SHP77 (cell line): Measurements from ENCODE around the gene ARHGAP22.

Experiments used
- DNase-seq, 2 experiments: peaks; one replicate each; lab custom pipeline; 2025; lab: John Stamatoyannopoulos, UW

ARHGAP22 gene

DNA sequence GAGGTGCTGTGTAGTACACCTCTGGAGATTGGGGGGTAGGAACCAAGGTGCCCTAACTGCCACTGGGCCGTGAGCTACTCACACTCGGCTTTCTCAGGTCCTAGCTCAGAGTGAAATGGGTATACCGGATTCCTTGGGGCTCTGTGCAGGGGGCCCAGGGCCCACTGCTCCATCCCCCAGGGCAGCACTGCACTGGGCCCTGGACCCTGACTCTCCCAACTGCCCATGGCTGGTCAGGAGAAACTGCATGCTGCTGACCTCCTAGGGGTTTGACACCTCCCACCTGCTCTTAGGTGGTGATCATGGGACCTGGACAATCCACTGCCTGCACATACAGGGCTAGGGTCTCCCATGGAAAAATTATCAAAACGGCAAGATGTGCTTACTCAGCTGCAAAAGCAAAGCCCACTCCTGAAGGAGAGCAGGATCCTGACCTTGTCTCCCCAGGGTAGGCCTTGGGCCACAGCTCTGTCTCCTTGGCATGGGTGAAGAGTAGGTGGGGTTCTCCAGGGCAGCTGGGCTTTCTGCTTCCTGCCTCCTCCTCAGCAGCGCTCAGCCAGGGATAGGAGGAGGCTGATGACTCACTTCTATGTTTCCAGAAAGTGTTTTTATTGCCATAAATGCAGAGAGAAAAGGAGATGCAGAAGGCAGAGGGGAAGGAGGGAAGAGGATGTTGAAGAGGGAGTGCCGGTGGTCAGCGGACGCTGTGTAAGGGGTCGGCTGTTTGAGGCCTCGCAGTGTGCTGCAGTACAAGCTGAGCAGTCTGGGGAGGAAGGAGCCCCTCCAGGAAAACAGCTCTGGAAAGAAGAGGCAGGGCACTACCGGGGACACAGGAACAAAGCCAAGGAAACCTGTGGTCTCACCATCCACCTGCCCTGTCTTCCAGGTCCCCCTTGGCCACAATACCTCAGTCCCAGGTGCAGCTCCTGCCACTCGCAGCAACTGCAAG lies 107.8 kb downstream of the ARHGAP22 start:
- no peak for DNase-seq

DNA sequence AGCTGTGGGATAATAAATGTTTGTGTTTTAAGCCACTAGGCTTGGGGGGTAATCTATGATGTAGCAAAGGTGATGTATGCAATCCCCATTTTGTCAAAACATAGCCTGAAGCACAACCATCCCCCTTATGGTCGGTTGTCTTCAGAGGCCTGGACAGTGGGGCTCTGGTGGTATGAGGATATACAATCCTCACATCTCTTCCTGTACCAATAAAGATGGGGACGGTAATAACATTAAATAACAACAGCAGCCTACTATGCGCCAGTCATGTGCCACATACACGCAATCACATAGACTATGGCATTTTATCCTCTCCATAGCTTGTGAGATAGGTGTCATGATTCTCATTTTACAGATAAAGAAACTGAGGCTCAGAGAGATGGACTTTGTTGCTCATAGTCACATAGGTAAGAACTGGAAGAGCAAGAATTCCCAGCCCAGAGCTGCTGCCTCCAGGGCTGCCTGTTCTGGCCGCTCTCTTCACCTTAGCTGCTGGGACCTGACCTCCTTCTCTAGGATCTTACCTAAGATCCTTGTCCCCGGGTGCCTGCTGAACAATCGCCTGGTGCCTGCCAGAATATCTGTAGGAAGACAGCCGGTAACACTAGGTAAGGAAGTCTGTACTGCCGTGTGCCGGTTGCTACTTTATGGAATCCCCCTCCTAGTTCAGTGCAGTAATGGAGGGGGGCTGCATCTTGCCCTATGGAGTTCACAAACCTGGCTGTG lies 108.6 kb downstream of the ARHGAP22 start:
- DNase-seq, result no peak

DNA sequence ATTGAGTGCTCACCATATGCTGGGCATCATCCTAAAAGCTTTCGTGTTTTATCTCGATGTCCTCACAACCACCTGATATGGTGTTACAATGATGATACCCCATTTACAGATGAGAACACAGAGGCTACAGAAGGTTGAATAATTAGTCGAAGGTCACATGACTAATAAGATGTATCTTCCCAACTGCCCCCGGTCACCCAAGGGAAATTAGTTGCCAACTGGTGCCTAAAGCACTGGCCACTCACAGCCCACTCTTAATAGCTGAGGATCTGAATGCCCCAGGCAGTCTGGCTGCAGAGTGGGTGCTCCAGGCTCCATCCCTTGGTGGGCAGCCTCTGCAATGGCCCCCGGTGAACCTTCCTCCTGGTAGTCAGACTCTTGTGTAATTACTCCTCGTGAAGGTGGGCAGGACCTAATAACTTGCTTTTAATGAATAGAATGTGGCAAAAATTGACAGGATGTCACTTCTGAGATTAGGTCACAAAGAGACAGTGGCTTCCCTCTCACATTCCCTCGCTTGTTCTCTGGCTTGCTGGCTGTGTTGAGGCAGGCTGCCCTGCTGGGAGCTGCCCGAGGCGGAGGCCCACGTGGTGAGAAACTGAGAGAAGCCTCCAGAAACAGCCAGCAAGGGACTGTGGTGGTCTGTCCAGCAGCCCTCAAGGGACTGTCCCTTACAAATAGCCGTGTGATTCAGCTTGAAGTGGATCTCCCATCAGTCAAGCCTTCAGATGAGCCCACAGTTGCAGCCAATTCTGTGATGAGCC lies 109.4 kb downstream of the ARHGAP22 start:
- no peak for DNase-seq

DNA sequence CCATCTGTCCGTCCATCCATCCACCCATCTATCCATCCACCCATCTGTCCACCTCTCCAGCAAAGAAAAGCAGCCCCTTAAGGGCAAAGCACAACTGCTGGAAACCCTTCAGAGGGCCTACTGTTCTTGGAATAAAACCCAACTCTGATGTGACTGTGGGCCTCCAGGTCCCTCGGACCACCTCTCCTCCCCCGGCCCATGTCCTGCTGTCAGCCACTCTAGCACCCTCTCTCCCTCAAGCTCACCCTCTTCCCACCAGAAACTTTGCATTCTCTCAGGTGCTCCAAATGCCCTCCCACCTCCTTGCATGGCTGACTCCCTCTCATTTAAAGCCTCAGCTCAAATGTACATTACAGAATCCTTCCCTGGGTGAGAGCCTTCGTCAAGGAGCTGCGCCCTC lies 110.3 kb downstream of the ARHGAP22 start:
- DNase-seq, result no peak

DNA sequence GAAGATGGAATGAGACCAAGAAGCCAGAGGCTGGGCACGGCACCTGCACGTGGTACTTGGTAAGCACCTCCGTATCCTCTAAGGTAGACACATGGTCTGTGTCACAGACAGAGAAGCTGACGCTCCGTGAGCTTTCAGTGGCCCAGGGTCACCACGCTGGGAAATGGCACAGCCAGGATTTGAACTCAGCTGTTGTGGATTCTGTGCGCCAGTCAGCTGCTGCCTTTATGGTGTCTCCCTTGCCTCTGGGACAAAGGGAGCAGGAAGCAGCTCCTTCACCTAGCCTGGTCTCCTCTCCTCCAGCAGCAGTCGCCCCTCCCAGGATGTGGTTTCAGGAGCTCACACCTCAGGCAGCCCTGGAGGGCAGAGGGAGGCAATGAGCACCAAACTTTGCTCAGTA lies 110.8 kb downstream of the ARHGAP22 start:
- no peak for DNase-seq

DNA sequence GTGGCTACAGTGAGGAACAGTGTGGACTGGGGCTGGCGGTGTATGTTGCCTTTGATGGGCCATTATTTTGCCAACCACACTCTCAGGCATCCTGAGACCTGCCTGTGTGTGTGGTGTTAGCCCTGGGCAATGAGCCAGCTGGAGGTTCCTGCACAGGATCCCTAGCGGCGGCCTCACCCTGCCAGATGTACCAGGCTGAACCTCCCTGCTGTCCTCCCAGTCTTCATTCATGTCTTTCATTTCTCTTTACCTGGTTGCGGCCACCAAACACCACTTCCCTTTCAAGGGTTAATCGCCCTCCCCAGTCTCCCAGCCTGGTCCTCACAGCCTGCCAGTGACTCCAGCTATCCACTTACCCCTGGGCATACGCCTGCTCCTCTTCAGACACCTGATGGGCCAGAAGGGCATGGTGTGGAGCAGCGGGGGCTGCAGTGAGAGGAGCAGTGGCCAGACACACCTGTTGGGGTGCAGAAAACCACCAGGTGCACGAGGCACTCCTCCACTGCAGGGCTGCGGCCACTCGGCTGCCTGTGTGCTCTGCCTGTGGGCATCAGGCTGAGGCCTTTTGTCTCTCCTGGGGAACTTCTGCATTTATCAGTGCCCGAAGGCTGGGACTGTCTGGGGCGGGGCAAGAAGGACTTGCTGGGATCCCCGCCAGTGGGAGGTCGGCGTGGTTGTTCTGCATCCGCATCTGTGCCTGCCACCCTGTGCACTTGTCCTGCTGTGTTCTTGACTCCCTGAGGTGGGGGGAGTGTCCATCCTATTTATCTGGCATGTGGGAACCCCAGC lies 111.6 kb downstream of the ARHGAP22 start:
- peak in 1 of 2 experiments; percentile 2 for DNase-seq

DNA sequence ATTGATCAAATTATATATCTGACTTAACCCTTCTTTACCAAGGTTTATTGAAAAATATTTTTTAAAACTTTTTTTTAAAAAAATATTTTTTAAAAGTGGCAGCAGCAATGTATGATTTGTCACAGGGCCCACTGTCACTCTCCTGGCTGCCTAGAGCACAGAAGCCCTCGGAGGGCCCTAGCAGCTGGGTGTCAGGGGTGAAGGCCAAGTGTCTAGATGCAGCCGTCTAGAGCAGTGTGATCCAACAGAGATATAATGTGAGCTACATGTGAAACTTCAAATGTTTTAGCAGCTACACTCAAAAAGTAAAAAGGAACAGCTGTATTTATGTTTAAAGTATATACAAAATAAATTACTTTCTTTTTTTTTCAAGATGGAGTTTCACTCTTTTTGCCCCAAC lies 112.7 kb downstream of the ARHGAP22 start:
- no peak for DNase-seq

DNA sequence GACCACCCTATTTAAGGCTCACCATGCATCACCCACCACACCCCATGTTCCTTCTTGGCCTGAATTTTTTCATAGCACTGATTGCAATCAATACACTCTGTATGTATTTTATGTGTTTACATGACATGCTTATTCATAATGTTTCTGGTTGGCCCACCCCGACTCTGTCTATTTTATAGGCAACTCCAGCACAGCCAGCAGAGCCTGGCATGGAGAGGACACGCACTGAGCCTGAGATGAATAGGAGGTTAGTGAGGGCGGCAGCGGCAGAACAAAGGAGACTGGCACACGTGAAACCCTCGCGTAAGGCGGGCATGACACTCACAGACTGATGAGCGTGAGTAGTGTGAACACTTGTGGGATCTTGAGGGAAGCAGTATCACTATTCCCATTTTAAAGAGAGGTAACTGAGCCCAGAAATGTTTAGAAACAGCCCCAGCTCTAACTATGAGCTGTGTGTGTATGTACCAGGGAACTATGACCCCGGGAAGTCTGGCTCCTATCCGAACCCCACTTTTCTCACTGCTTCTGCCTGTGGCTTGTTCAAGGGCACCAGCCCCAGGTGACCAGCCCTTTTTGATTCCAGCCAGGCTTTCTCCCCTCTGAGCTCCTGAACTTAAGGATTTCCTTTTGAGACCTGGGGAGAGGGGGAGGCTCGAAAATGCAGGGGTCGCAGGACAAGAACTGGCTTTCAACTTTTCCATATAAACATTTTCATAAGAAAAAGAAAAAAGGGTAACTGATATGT lies 113.3 kb downstream of the ARHGAP22 start:
- no peak for DNase-seq

DNA sequence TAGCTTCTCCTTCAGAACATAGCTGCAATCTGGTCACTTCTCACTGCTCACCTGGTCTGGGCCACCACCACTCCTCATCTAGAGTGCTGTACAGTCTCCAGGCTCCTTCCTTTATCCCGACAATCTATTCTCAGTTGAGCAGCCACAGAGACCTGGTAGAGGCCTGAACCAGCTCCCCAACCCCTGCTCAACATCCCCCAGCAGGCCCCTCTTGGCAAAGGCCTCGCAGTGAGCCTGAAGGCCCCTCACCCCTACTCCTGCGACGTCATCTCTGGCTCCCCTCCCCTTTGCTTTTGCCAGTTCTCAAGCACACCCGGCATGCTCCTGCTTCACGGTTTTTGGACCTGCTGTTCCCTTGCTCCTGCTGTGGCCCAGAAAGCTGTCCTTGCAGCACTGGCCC lies 113.9 kb downstream of the ARHGAP22 start:
- no peak for DNase-seq

DNA sequence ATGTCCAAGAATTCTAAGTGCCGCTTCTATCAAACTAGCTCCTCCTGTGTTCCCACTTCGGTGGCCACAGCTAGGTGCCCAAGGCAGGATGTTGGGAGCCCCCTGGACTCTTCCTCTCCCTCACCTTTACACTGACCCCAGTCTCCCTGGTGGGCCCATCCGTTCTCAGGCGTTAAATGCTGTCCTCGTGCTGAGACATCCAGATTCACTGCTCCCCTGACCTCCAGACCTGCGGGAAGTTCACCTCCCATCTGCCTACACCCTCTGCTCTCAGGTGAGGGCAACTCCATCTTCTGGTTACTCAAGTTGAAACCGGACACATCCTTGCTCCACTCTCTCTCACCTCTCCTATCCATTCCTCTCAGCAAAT lies 114.3 kb downstream of the ARHGAP22 start:
- no peak for DNase-seq

DNA sequence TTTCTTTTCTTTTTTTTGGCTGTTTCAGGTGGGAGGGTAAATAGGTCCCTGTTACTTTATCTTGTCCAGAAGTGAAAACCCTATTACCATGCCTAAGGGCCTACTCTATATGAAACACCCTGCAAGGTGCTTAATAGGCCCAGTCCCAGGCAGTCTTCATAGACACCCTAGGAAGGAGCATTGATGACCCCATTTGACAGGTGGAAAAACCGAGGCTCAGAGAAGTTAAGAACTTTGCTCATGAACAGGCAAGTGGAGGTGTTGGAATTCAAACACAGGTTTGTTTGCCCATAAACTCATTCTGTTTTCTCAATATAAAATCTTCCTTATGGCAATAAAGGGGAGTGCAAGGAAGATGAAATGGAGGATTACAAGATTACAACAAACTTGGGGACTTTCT lies 115.8 kb downstream of the ARHGAP22 start:
- DNase-seq, result no peak

DNA sequence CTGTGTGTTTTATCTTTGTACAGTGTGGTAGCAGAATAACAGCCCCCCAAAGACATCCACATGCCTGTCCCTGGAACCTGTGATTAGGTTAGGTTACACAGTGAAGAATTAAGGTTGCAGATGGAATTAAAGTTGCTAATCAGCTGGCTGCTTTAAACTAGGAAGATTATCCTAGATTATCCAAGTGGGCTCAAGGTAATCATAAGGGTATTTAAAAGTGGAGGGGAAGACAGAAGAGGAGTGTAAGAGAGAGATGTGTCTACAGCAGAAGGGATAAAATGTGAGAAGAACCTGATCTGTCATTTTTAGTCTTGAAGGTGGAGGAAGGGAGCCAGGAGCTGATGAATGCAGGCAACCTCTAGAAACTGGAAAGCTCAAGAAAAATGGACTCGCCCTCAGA lies 117.6 kb downstream of the ARHGAP22 start:
- DNase-seq, result no peak

DNA sequence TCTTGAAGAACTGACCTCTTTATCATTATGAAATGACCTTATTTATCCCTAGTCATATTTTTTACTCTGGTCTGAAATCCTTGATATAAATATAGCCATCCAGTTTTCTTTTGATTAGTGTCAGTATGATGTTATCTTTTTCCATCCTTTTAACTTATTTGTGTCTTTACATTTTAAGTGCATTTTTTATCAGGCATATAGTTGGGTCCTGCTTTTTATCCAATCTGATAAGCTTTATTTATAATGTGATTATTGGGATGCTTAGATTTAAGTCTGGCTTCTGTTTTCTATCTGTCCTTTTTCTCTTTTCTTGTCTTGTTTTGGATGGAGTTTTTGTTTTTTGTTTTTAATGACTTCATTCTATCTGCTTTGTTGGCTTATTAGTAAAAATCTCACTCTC lies 119.2 kb downstream of the ARHGAP22 start:
- DNase-seq, result no peak

DNA sequence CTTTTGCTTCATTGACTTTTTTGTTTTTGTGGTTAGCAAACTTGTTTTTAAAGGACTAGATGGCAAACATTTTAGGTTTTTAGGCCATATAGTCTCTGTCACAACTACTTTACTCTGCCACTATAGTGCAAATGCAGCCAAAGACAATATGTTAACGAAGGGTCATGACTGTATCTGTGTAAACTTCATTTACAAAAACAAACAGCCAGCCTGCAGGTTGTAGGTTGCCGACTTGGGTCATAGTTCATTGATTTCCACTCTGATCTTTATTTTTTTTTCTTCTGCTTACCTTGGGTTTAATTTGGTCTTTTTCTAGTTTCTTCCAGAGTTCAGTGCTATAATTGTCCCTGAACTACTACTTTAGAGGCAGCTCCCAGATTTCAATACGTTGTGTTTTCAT lies 120.0 kb downstream of the ARHGAP22 start:
- DNase-seq, result no peak

DNA sequence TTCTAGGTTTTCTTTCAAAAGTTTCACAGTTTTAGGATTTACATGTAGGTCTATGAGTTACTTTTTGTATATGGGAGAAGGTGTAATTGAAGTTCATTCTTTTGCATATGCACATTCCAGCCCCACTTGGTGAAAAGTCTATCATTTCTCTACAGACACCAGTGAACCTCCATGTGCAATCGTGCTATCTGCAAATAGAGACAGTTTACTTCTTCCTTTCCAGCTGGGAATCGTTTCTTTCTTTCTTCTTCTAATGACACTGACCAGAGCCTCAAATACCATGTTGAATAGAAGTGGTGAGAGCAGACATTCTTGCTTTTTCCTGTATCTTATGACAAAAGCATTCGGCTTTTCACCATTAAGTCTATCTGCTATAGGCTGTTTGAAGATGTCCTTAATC lies 122.7 kb downstream of the ARHGAP22 start:
- DNase-seq, result no peak

DNA sequence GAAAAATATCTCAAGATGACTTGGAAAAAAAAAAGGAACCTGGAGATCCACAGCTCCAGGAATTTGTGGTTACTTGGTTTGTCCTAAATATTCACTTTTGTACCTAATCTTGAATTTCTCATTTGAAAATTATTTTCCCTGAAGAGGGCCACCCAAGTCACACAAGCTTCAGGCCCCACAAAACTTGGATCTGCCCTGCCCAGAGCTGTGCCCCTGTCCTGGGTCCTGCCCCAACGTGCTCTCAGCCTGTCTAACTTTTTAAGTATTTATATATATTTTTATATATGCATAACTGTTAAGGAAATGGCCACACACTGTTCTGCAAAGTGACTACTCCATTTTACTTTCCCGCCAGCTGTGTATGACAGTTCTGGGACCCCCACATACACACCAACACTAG lies 123.5 kb downstream of the ARHGAP22 start:
- DNase-seq, result no peak

DNA sequence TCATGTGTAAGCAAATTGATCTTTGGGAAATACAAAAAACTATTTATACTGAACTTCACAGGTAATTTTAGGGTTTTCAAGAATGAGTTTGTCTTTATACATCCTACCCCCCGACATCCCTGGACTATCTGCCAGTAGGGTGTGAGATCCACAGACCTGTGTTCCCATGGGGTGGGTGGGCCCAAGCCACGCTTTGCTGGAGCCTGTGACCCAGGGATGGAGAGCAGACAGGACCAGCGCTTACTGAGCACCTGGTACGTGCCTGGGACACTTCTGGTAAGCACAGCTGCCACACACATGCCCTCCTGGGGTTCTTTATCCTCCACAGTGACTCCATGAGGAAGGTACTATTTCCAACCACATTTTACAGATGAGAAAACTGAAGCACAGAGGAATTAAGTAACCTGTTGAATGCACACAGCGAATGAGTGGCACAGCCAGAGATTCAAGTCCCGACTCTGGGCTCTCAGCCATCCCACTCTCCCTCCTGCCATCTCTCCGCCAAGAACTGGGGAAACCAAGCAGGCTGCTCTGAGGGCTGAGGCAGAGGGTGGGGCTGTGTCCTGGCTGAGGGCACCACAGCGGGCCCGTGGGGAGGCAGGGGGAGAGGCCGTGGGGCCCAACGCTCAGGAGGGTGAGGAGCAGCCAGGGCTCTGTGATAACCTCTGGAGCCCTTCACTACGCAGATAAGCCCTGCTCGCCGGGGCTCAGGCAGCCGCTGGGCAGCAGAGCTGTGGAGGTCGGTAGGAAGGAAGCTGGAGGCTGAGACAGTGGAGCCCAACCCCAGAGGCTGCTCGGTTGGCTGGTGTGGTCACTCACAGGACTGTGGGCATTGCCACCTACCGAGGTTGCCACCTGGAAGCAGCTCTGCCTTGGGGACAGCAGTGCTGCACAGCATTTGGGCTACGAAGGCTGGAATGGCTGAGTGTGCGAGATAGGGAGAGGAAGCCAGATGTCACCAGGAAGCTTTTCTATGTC lies 124.2 kb downstream of the ARHGAP22 start:
- no peak for DNase-seq

DNA sequence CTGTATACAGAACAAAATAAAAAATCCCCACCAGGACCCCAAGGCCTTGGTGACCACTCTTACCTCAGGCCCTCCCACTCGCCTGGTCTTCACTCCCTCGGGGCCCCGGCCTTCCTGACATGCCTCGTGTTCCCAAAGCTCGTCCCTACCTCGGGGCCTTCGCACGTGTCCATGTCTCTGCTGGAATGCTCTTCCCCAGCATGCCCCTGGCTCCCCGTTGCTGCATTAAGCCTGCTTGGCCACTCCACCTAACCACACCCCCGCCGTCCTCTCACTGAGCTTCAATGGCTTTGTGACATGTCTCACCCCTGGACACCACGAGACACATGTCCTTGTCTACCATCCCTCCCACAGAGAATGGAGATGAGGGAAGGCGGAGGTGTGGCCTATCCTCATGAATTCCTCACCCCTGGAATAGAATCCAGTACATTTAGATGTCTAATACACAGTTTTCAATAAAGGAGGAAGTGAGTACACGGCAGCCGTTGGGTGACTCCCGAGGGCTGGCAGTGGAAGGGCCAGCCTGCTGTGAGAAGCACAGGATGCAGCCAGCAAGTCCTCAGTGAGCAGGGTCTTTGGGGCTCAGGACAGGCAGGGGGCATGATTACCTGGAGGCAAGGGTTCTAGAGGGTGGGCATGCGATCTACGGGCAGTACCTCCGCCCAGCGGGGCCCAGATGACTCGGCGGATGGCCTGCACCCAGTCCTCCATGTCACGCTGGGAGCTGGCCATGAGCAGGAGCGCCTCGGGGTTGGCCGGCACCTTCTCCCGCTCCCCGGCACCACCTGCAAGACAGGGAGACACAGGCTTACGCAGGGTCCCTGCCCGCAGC lies 125.7 kb downstream of the ARHGAP22 start:
- DNase-seq, result no peak

DNA sequence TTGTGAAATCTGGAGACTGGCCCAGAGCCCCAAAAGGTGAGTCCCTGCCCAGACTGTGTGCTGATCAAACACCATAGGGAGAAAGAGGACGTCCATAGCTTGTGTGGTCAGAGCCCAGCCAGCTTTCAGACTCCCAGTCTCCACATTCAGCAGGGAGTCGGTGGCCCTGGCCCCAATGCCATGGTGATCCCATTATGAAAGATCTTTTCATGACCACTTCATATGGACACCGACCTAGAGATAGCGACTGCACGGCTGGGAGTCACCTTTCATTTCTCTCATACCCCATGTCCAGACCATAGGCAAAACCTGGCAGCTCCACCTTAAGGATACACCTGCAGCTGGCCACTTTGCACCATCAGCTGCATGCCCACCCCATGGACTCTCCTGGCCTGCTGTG lies 126.4 kb downstream of the ARHGAP22 start:
- DNase-seq, result no peak
